Embryonic facial prominence (tissue), 1 donor: Measurements from ENCODE around the gene LRRC4B.
A peak's percentile ranks its signal among the peaks of the same experiment; 100 is the strongest.

ENCODE experiments used
- DNase-seq: peaks from one replicate; pipeline ENCODE4 v3.0.0-alpha.2; 2016; ENCODE audit errors: extremely low spot score

The LRRC4B gene

DNA sequence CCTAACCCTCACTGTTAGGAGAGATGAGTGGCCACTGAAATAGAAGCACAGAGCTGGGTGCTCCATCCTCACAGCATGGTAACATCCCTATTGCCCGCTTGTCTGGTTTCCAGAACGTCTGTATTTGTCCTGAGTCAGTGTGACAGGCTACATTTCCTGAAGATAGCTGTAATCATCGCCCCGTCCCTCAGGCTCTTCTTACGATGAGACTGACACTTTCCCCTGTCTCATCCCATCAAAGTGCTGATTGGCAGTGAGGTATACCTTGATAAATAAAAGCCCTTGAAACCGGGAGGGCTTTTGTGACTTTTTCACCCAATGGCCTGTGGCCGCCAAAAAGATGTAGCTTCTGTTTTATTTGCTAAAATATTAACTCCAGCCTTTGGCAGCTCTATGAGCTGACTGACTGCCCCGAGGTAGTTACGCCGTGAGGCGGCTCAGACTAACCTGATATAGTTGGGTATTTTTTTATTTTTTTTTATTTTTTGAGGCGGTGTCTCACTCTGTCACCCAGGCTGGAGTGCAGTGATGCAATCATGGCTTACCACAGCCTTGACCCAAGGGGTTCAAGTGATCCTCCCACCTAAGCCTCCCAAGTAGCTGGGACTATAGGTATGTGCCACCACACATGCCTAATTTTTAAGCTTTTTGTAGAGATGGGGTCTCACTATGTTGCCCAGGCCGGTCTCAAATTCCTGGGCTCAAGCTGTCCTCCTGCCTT, 5.7 kb upstream of the LRRC4B start:
- DNase-seq, result no peak

DNA sequence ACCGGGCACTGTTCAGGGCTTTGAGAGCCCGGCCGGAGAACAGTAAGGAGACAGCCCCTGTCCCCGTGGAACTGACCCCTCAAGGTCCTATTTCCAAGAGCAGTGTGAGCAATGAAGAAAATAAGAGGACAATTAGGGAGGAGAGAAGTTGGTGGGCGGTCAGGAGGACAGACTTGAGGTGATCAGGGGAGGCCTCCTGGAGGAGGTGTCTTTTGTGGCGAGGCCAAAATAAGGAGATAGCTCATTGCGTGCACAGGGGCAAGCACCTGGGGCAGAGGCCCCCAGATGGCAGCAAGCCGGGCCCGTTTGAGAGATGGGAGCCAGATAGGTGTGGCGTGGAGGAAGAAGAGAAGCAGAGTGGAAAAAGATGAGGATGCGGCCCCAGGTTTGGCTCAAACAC, 2.8 kb upstream of the LRRC4B start:
- DNase-seq, result no peak

DNA sequence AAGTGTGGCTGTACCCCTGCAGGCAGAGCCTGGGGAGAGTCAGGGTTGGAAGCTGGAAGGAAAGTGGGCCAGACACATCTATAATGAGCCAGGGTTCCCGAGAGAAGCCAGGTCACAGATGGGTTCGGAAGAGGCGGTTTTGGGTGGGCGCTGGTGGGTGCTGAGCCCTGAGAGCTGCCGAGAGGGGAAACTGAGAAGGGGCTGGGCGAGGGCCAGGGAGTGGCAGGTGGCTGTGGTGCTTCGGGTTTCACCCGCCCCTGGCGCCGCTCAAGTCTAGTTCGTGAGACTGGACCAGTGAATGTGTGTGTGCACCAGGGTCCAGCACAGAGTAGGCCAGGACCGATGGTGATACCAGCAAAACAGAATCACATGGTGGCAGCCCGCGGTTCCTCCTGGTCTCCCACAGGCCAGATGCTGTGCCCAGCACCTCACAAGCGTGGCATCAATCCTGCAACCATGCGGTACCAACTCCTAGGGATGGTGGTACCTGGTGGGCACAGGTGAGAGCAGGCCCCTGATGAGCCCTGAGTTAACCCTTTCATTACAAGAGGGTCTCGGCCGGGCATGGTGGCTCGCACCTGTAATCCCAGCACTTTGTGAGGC, 1.8 kb upstream of the LRRC4B start:
- no peak for DNase-seq

DNA sequence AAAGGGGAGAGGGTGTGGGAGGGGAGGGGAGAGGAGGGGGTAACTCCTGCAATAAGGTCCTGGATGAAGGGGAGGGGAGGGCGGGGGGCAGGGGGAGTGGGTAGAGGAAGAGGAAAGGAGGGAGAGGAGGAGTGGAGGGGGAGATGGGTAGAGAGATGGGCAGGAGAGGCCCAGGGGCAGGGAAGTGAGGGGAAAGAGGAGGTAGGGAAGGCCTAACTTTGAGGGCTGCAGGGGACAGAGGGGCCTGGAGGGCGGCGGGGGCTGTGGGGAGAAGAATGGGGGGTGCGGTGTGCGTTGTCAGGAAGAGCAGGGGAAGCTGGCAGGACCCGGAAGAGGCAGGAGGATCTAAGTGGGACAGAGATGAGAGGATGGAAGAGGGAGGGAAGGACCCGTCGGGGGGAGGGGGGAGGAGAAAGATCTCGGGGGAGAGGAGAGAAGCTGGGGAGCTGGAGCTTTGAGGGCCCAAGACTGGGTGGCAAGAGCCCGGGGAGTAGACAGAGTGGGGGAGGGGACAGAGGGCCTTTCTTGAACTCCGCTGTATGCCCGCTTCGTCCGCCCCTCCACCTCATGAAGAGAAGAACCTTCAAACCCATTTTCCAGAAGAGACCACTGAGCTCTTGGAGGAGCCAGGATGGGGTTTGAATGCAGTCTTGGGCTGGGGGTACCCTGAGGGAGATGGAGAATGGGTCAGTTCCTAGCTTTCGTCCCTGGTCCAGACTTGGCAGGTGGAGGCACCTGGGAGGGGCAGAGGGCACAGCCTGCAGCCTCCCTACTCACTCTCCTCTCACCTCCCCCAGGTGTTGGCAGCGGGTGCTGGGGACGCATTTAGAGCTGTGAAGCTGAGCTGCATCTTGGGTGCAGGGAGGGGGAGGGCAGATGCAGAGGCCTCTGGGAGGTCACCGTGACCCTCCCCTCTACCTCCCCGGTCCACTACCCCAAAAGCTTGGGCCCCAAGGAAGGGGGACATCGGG, 778 bp upstream of the LRRC4B start:
- DNase-seq, result no peak

DNA sequence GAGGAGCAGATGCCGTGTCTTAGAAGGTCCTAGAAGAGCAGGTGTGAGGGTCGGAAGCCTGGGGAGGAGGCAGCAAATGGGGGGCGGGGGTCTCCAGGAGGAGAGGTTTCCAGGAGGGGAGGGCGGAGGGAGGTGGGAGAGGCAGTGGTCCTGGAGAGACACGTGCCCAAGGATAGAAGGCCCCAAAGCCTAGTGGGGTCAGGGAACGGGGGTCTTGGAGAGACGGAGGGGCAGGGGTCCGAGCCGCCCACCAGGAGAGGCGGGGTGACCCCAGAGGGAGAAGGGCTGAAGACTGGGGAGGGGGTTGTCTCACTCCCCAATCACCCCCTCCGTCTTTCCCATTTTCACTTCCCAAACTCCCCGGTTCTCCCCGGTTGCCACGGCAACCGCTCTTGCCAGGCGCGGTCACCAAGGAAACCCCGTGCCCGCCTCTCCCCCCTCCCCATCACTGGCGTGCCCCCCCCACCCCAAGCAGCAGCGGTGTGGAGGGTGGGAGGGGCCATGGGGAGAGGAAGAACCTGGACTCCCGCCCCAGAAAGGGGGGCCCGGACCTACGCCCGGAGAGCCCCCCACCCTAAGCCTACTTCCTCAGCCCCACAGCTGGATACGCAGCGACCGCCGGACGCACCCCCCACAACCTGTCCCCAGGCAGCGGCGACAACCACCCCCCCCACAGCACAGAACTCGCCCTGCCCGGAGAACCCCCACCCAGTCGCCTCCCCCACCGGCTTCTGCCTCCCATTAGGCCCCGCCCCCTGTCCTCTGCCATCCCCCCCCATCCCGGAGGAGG, 988 bp downstream of the LRRC4B start:
- no peak for DNase-seq

DNA sequence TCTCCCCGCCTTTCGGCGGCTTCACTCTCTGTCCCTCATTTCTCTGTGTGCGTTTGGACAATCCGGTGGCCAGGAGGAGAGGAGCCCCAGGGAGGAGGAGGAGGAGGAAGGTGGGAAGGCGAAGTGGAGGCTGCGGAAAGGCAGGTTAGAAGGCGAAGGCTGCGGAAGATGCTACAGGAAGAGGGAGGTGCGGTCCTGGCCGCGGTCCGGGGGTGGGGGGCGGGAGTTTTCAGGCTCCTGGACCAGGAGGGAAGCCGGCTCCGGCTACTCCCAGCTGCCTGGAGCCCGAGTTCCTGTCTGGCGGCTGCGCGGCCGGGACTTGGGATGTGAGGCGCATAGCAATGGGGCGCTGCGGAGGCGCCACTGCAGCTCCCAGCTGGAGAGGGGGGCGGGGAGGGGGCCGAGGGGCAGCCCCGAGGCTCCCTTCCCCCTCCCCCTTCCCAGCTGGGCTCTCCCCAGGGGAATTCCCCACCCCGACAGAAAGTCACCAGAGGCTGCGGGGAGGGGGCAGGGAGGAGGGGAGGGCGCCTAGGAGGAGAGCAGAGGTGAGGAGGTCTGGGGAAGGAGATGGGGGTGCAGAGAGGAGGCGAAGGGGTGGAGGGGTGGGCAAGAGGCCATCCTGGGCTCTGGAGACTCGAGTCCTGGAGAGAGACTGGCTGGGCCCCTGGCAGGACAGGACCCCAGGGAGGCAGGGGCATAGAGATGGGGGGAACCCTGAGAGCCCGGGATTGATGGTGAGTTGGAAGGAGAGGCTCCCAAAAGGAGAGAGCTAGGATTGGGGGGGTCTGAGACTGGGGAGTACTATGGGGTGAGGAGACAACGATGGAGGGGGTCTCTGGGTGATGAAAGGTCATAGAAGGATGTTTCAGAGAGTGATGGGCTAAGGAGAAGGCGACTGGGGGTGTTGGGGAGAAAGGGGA, 2.0 kb downstream of the LRRC4B start:
- DNase-seq, result no peak

DNA sequence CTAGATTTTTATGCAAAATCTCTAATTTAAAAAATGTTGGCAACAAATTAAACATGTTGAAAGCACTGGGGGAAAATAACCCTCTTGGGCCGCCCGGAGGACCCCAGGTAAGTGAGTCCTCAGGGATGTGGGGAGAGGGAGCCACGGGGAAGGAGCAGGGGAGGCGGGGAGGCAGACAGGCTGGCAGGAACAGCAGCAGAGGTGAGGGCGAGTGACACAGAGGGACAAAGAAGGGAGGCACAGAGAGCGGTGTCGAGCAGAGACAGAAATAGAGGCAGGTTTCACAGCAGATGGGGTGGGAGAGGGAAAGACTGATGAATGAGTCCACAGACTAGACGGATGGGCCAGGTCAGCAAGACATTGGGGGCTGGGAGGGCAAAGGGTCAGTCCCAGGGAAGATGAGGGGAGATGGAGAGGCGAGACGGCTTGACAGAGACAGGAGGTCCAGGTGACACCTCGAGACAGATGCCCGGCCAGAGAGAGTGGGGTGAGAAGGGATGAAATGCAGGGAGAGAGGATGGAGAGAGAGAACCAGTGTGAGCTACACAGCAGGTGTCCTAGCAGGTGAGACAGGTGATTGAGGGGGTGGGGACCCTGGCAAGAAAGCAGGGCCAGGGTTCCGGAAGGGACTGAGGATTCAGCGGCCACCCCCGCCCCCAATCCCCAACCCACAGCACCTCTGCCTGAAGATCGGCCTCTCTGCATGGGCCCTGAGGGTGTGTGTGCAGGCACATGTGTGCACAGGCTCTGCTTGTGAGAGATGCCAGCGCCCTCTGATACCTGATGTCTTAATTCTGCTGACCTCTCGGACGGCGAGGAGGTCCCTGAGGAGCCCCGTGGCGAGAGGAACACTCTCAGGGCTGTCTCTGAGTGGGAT, 3.8 kb downstream of the LRRC4B start:
- DNase-seq, result no peak

DNA sequence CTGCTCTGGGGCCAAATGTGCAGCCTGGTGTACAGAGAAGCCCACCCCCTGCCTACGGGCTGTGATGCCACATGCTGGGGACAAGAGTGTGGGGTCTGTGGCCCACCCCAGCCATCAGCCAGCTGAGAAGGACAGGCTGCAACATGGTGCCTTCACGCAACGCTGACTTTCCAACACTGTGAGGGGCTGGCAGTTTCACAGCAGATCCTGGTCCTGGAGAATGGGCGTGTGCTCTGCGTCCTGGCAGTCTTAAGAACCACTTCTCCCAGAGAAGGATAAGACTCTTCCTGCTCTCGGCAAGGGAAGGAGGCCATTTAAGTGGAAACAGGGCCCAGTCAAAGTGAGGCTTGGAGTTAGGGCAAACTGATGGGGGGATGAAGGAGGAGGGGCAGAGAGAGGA, 4.6 kb downstream of the LRRC4B start:
- no peak for DNase-seq

DNA sequence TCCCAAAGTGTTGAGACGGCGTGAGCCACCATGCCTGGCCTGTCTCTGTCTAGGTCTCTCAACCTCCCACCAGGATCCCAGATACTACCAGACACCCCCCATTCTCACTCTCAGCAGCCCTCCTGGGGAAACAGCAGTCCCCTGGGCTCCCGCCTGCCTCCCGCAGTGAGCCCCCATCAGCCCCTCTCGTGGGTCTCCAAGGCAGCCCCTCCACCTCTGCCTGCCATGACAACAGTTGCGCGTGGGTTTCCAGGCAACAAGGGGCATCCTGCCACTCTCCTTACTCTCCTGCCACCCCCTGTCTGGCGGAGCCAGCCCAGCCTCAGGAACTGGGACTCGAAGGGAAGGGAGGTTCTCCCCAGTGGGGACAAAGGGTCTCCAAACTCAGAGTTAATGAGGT, 5.2 kb downstream of the LRRC4B start:
- DNase-seq, result no peak

DNA sequence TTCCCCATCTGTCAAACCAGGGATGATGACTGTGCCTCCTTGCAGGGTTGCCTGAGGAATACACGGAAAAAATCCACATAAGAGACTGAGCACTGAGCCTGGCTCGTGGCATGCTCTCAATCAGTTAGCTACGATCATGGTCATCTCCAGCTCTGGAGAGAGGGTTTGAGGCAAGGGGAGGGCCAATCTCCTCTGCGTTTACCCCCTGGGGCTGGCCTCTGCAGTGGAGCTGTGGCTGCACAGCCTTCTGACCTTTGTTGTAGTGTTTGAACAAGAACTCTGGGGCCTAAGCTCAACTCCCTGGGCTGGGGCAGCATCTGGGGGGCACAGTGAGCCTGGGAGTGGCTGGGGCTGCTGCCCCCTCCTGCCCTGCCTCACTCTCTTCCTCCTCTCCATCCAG, 5.9 kb downstream of the LRRC4B start:
- DNase-seq, result no peak

DNA sequence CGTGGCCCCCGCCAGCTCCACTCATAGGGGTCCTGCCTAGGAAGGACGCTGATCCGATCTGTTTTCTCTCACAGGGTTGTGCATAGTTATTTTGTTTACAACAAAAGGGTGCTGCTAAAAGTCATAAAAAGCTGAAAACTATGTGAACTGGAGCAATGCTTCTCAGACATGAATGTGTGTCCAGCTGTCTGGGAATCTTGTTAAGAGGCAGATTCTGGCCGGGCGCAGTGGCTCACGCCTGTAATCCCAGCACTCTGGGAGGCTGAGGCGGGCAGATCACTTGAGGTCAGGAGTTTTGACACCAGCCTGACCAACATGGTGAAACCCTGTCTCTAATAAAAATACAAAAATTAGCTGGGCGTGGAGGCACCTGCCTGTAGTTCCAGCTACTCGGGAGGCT, 8.6 kb downstream of the LRRC4B start:
- DNase-seq, result no peak

DNA sequence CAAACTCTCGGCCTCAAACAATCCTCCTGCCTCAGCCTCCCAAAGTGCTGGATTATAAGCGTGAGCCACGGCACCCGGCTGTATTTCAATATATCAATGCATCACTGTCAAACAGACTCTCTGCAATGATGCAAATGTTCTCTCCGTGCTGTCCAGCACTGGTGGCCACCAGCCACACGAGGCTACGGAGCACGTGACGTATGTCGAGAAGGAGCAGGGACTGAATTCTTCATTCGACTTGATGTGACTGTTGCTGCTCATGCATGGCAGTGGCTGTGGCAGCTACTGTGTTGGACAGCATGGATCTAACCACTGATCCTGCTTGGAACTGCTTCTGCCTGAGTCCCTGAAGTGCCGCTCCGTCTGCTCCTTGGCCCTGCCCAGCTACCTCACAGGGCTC, 9.8 kb downstream of the LRRC4B start:
- DNase-seq, result no peak

DNA sequence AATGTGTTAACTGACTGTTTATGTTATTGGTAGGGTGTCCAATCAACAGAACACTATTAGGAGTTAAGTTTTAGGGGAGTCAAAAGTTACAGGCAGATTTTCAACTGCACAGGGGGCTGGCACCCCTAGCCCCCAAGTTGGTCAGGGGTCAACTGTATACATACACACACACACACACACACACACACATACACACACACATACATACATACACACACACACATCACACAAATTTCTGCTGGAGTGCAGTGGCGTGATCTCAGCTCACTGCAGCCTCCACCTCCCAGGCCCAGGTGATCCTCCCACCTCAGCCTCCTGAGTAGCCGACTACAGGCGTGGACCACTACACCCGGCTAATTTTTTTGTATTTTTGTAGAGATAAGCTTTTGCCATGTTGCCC, 10.2 kb downstream of the LRRC4B start:
- DNase-seq, result no peak

DNA sequence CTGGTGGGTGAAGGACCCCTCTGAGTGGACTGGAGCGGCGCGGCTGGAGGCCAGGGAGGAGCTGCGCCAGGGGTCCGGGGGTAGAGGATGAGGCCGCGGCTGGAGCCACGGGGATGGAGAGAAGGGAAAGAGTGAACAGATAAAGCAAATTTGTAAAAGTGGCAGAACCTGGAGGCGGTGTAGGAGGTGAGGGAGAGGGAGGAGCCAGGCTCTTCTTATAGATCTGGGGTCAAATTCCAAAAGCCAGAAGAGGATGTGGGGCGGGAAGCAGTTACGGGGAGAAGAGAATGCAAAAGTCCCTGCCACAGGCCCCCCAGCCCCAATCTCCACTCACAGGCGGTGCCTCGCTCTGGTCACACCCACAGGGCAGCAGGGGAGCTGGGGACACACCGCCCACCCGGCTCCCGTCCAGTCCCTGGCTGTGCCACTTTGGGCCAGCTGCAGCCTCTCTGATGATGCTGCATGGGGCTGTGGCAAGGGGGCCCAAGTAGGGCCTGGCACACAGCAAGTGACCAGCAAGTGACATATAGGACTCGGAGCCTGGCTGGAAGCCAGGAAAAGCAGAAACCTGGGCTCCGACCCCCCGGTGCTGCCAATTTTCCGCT, 11.1 kb downstream of the LRRC4B start:
- no peak for DNase-seq

DNA sequence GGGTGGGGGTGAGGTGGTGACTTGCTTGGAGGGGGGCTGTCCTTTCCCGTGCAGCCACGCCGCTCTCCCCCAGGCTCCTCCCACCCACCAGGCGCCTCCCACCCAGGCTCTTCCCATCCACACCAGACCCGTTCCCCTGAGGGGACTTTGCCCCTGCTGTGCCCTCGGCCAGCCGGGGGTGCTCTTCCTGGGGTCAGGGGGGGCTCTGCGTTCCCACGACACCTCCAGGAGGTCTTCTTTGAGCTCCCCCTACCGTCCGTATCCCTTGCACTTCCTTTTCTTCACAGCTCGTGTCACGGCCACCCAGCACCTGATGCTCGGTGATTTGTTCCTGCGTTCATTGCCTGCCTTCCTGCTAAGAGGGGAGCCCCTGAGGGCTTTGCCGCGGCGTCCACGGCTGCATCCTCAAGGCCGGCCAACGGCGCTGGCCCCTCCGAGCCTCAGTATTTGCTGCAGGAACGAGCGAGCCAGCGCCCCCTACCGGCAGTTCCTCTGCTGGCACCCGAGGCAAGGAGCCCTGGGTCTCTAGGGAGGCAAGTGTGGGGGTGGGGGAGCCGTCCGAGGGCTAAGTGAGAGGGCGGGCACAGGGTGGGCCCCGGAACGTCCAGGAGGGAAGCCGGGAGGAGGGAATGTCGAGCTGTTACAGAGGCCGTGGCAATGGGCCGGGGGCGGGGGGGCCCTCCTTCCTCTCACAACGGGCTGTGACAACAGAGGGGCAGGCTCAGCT, 11.8 kb downstream of the LRRC4B start:
- peak; percentile 43 for DNase-seq

DNA sequence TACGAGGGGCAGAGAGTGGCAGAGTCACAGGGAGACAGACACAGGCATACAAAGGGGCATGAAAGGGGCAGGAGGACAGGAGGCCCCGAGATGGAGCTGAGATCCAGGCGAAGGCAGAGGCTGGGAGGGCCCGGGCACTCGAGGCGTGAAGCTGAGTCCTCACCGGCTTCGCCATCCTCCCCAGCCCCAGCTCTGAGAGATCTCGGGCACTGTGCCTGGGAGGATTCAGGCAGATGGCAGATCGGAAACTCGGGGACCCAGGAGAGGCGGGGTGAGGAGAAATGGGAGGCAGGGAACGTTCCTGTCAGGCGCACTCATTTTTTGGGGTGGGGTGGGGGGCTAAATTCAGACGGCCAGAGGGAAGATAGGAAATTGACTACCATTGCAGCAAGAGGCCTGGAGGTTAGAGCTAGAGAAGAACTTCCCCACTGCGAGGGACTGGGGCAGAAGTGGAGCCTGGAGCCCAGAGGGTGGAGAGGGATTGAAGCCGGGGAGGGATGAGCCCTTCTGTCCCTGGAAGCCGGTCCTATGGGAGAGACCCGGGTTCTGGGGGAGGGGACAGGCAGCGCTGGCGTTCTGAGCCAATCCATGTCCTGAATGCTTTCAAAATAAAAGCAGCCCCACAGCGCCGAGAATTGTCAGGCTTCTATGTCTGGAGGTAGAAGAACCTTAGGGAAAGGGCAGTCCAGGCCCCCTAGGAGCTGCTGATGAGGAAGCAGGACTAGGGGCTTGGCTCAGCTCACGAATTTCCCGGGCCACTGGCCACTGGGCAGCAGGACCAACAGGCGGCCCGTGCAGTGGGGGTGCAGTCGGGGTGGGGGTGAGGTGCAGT, 12.6 kb downstream of the LRRC4B start:
- DNase-seq, result no peak

DNA sequence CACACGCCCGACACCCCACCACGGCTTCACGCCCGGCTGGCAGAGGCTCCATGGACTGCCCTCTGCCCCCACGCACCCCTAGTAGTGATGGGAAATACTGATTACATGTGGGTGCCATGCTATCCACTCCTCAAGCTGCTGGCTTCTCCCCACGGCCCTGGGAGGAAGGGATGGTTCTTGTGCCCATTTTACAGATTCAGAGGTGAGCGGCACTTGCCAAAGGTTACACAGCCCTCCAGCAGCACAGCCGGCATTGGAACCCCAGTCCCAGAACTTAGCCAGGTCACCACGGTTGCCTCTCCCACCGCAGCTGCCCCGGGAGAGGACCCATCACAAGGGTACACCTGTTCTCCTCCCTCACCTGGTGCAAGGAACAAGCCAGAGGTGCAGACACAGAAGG, 13.2 kb downstream of the LRRC4B start:
- DNase-seq, result no peak

DNA sequence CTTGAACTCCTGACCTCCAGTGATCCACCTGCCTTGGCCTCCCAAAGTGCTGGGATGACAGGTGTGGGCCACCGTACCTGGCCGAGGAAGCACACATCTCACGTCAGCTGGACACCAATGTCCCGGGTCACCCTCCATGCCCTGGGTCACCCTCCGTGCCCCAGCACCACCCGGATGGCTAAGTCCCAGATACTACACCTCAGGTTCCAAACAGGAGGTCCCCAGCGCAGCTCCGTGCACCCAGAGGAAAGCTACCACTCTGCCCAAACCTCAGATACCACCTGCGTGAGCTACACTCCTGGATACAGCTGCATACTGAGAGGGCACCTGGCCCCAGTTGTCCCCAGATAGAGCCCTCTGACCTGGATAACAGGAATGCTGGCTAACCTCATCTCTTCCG, 14.0 kb downstream of the LRRC4B start:
- DNase-seq, result no peak
